Vagina (tissue), 2 donors: ENCODE data around the gene LRRC8C. TPM values are rescaled to one million over a fixed set of nuclear protein-coding genes. Genes with fewer than 3 reads are reported as not detected.

Source experiments
- DNase-seq, 2 donors: peaks; one replicate each; pipeline ENCODE4 v3.0.0-alpha.2; 2017; ENCODE audit errors: extremely low spot score in 2 of 2
- H3K27ac ChIP-seq: fragments of 200-600 bp; sonication (generic); one replicate; pipeline ENCODE4 v1.5.1; 2019
- H3K27me3 ChIP-seq: fragments of 200-600 bp; sonication (generic); one replicate; pipeline ENCODE4 v1.5.1; 2019
- H3K36me3 ChIP-seq, 2 donors: fragments of 200-600 bp; sonication (generic); one replicate each; pipeline ENCODE4 v1.5.1; 2017 to 2019
- H3K4me1 ChIP-seq: fragments of 200-600 bp; sonication (generic); one replicate; pipeline ENCODE4 v1.5.1; 2019
- H3K4me3 ChIP-seq, 2 donors: fragments of 200-600 bp; sonication (generic); 1 replicate in 1 of 2; 2 replicates in 1 of 2; pipeline ENCODE4 v1.5.1; 2016 to 2019
- H3K9me3 ChIP-seq: fragments of 200-600 bp; sonication (generic); one replicate; pipeline ENCODE4 v1.5.1; 2019
- POLR2A ChIP-seq, 2 donors: fragments of 450-650 bp; IDR thresholded peaks; one replicate each; pipeline ENCODE4 v1.6.1; 2017; ENCODE audit warnings: antibody characterized with exemption in 2 of 2, mild to moderate bottlenecking in 2 of 2, moderate library complexity in 2 of 2
- POLR2AphosphoS5 ChIP-seq, 2 donors: sonication (generic); formaldehyde crosslinking; IDR thresholded peaks; one replicate each; pipeline ENCODE4 v1.9.0; 2017; ENCODE audit warnings: antibody characterized with exemption in 2 of 2, mild to moderate bottlenecking in 2 of 2, low read depth in 1 of 2; ENCODE audit not compliant: insufficient read depth in 1 of 2
- intact Hi-C: fragments of 100-400 bp; cut with DNase I; formaldehyde crosslinking; loops from one replicate; pipeline ENCODE4 v1.15.1; 2023
- total RNA-seq: library from RNA; depleted of rRNA; stranded (reverse); fragments of >200 nt; gene quantifications from one replicate; pipeline ENCODE4 v1.2.3, GENCODE V29; 2016
- TF ChIP-seq, protein P1 (sequence below), 3 experiments: fragments of 450-650 bp in 2 of 3; fragments of 200-600 bp in 1 of 3; sonication (generic) in 1 of 3; IDR thresholded peaks; one replicate each; pipeline ENCODE4 v1.5.1; 2017 to 2019; ENCODE audit warnings: antibody characterized with exemption in 3 of 3, mild to moderate bottlenecking in 2 of 3, moderate library complexity in 2 of 3

The LRRC8C gene
- total RNA-seq, 1 donor from 2014 or later = 5.4 TPM

DNA sequence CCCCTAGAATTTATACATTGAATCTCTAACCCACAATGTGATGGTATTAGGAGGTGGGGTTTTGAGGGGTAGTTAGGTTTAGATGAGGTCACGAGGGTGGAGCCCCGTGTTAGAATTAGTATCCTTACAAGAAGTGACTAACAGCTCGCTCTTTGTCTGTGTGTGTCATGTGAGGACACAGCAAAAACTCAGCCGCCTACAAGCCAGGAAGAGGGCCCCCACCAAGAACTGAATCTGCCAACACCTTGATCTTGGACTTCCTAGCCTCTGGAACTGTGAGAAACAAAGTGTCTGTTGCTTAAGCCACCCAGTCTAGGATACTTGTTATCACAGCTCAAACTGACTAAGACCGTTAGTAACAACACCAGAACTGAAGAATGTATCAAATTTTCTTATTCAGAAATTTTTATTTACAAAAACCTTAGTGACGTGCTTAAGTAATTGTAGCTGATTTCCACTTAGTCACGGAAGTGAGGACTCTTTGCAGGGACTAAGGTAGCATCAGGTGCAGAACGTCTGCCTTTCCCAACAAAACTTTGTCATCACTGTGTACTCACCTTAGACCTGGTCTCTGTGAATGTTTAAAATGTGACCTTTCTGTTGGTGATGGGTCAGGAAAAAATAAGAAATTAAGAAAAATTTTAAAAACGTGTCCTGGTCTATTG lies 24.5 kb upstream of the LRRC8C start:
- no peaks in the 10 kb centered on the region for H3K9me3 ChIP-seq
- TF ChIP-seq POLR2A (IDR thresholded peaks at IDR 0.05) = no peak
- TF ChIP-seq, protein P1, sequence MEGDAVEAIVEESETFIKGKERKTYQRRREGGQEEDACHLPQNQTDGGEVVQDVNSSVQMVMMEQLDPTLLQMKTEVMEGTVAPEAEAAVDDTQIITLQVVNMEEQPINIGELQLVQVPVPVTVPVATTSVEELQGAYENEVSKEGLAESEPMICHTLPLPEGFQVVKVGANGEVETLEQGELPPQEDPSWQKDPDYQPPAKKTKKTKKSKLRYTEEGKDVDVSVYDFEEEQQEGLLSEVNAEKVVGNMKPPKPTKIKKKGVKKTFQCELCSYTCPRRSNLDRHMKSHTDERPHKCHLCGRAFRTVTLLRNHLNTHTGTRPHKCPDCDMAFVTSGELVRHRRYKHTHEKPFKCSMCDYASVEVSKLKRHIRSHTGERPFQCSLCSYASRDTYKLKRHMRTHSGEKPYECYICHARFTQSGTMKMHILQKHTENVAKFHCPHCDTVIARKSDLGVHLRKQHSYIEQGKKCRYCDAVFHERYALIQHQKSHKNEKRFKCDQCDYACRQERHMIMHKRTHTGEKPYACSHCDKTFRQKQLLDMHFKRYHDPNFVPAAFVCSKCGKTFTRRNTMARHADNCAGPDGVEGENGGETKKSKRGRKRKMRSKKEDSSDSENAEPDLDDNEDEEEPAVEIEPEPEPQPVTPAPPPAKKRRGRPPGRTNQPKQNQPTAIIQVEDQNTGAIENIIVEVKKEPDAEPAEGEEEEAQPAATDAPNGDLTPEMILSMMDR (IDR thresholded peaks at IDR 0.05) = no peak
- TF ChIP-seq POLR2AphosphoS5 (IDR thresholded peaks at IDR 0.05; ENCODE audit: insufficient read depth in 1 of 2, low read depth in 1 of 2) = peak in 1 of 2 donors; percentile 46
- peak overlapping the region; percentile 43 for H3K27ac ChIP-seq
- DNase-seq = no peak
- no peak overlapping the region for H3K4me3 ChIP-seq
- H3K36me3 ChIP-seq = no peaks in the 10 kb centered on the region
- H3K4me1 ChIP-seq = no peaks in the 10 kb centered on the region
- no peaks in the 10 kb centered on the region for H3K27me3 ChIP-seq
- intact Hi-C loops = loop anchor here (10.0 kb wide), 1 partner anchor 124 kb away; no protein-coding TSS in a partner anchor

DNA sequence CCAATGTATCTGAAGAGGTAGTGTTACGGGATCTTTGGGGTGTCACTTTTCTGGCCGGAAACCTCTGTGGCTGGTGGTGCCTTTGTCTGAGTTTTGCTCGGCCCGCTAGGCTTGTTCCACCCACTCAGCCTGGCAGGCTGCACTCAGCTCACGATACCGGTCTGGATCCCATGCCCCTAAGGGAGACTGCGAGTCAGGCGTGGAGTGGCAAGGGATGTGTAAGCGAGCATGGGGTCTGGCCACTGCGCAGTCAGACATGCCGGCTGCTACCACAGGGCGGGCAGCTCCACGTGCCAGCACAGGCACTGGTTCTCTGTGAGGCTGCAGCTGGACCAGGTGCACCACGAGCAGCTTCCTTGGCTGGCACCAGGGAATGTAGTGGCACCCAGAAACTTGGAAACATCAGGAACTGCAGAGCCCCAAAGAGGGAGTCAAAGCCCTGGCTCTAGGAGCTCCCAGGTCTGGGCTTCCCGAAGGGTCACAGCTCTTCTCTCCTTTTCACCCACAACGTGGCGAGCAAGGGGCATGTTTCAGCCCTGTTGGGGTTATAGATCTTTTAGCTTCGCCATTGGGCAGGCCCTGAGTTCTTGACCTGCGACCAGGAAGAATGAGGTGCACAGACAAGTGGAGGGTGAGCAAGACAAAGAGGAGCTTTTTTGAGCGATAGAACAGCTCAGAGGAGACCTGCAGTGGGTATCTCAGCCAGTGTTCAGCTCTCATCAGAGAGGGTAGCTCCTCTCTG lies 23.8 kb upstream of the LRRC8C start:
- Histone ChIP-seq H3K27me3 (no peaks in the 10 kb centered on the region), H3K27ac (no peak overlapping the region), H3K9me3 (no peaks in the 10 kb centered on the region), H3K36me3 (no peaks in the 10 kb centered on the region), H3K4me3 (no peak overlapping the region), H3K4me1 (no peaks in the 10 kb centered on the region)
- no peak for TF ChIP-seq POLR2AphosphoS5 (IDR thresholded peaks at IDR 0.05; ENCODE audit: insufficient read depth in 1 of 2, low read depth in 1 of 2)
- TF ChIP-seq, protein P1 (IDR thresholded peaks at IDR 0.05) = no peak
- DNase-seq = no peak
- intact Hi-C loops = loop anchor here (10.0 kb wide), 1 partner anchor 124 kb away; no protein-coding TSS in a partner anchor

DNA sequence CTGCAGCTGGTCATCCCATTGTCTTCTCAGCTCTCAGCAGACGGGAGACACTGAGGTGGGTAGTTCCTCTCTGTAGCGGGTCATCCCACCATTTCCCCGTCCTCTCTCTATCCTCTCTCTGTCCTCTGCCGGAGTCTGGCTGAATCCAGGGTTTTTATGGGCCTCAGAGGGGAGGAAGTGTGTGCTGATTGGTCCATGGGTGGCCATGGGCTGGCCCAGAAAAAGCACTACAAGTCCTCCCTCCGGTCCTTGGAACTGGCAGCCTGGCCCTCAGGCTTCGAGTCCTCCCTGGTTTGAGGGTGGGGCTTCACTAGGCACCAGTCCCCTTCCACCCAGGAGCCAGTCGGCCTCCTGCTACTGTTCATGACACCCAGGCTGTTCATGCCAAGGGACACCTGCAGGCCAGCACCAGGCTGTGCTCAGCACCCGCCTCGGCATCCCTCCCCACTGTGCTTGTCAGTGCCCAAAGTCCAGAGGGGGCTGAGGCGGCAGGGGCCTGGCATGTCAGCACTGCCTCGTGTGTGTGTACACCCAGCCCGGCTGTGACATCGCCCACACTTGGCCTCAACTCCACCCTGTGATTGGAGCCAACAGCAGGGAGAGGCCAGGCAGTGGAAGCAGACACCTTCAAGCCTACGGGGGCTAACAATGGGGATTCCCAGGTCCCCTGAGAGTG lies 23.0 kb upstream of the LRRC8C start:
- Histone ChIP-seq H3K4me1 (no peaks in the 10 kb centered on the region), H3K4me3 (no peak overlapping the region), H3K36me3 (no peaks in the 10 kb centered on the region), H3K9me3 (no peaks in the 10 kb centered on the region), H3K27ac (no peak overlapping the region), H3K27me3 (no peaks in the 10 kb centered on the region)
- no peak for TF ChIP-seq POLR2A (IDR thresholded peaks at IDR 0.05)
- TF ChIP-seq, protein P1 (IDR thresholded peaks at IDR 0.05) = no peak
- TF ChIP-seq POLR2AphosphoS5 (IDR thresholded peaks at IDR 0.05; ENCODE audit: insufficient read depth in 1 of 2, low read depth in 1 of 2) = no peak
- no peak for DNase-seq
- intact Hi-C loops = loop anchor here (10.0 kb wide), 1 partner anchor 125 kb away; no protein-coding TSS in a partner anchor

DNA sequence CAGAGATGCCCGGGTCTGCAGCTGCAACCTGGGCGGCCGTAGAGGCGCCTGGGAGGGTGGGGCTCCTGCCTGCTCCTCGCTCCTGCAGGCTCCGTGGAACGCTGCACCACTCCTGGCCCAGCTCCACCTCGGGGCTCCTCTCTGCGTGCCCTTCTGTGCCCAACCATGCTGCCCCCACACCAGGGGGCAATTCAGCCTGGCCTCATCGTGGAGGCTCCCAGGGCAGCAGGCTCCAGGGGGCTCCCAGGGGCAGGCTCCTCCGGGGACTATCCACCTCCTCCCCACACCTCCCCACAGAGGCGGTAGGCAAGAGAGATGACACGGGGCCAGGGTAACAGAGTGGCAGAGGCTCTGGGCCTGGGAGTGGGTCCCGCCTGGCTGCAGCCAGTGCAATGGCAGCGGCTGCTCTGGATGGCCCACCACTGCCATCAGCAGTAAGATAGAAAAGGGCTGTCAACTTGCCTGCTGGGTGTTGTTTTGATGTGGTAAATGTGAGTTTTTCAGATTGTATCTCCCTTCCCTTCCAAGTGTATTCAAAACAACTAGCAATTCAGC lies 22.4 kb upstream of the LRRC8C start:
- H3K4me1 ChIP-seq = no peaks in the 10 kb centered on the region
- H3K27ac ChIP-seq = no peak overlapping the region

More for the DNA sequence above, 22.4 kb upstream of the LRRC8C start:
- intact Hi-C loops = no loop called here
- no peak for DNase-seq
- H3K36me3 ChIP-seq = no peaks in the 10 kb centered on the region
- no peaks in the 10 kb centered on the region for H3K27me3 ChIP-seq
- H3K9me3 ChIP-seq = no peaks in the 10 kb centered on the region
- TF ChIP-seq, protein P1 (IDR thresholded peaks at IDR 0.05) = no peak
- no peak for TF ChIP-seq POLR2A (IDR thresholded peaks at IDR 0.05)
- TF ChIP-seq POLR2AphosphoS5 (IDR thresholded peaks at IDR 0.05; ENCODE audit: insufficient read depth in 1 of 2, low read depth in 1 of 2) = no peak
- H3K4me3 ChIP-seq = no peak overlapping the region
